Keratinocyte (primary cell): ENCODE data around the gene MYOCOS. TPM values are rescaled to one million over a fixed set of nuclear protein-coding genes. Genes with fewer than 3 reads are reported as not detected.

Source experiments
- DNase-seq: peaks from one replicate; pipeline ENCODE4 v3.0.0-alpha.2; 2011; ENCODE audit warnings: low read depth, missing footprints, low spot score
- FAIRE-seq: peaks from 2 replicates; lab custom pipeline; 2011; peaks lifted over from hg19 to GRCh38; lab: Jason Lieb, UNC
- H2AFZ ChIP-seq: 2 replicates; pipeline ENCODE4 v1.6.0; 2012; ENCODE audit warnings: low read length, control low read depth, inconsistent platforms; ENCODE audit not compliant: control insufficient read depth
- H3K27ac ChIP-seq: 2 replicates; pipeline ENCODE4 v1.5.1; 2011; ENCODE audit warnings: low read length; ENCODE audit not compliant: control insufficient read depth, insufficient read depth
- H3K27me3 ChIP-seq: 3 replicates; pipeline ENCODE4 v1.6.0; 2011; ENCODE audit warnings: low read length; ENCODE audit not compliant: control insufficient read depth, insufficient read depth; ENCODE audit errors: extremely low read depth
- H3K36me3 ChIP-seq, 2 experiments: 2 replicates in 1 of 2; 3 replicates in 1 of 2; pipeline ENCODE4 v1.5.1; 2011; ENCODE audit warnings: low read length in 2 of 2, mild to moderate bottlenecking in 1 of 2; ENCODE audit not compliant: control insufficient read depth in 2 of 2, insufficient read depth in 2 of 2; ENCODE audit errors: extremely low read depth in 1 of 2
- H3K4me1 ChIP-seq: 3 replicates; pipeline ENCODE4 v1.5.1; 2011; ENCODE audit warnings: low read length; ENCODE audit not compliant: control insufficient read depth, insufficient read depth; ENCODE audit errors: extremely low read depth
- H3K4me2 ChIP-seq: 3 replicates; pipeline ENCODE4 v1.6.0; 2011; ENCODE audit warnings: low read depth, low read length; ENCODE audit not compliant: control insufficient read depth, insufficient read depth; ENCODE audit errors: extremely low read depth
- H3K4me3 ChIP-seq, 3 experiments: fragments of 200-600 bp in 1 of 3; sonication (generic) in 1 of 3; 2 replicates in 2 of 3; 3 replicates in 1 of 3; pipeline ENCODE4 v1.5.1; 2011 to 2016; ENCODE audit warnings: low read length in 3 of 3, mild to moderate bottlenecking in 3 of 3, control low read depth in 2 of 3, inconsistent platforms in 1 of 3, low read depth in 1 of 3, mixed read lengths in 1 of 3, mixed run types in 1 of 3, moderate library complexity in 1 of 3; ENCODE audit not compliant: control insufficient read depth in 2 of 3, insufficient read depth in 2 of 3; ENCODE audit errors: extremely low read depth in 1 of 3
- H3K79me2 ChIP-seq: 2 replicates; pipeline ENCODE4 v1.6.0; 2012; ENCODE audit warnings: low read length; ENCODE audit not compliant: control insufficient read depth, insufficient read depth
- H3K9ac ChIP-seq: 3 replicates; pipeline ENCODE4 v1.6.0; 2011; ENCODE audit warnings: low read length; ENCODE audit not compliant: control insufficient read depth, insufficient read depth; ENCODE audit errors: extremely low read depth
- H3K9me1 ChIP-seq: 3 replicates; pipeline ENCODE4 v1.6.0; 2011; ENCODE audit warnings: low read length; ENCODE audit not compliant: control insufficient read depth, insufficient read depth; ENCODE audit errors: extremely low read depth
- H3K9me3 ChIP-seq: 2 replicates; pipeline ENCODE4 v1.5.1; 2012; ENCODE audit warnings: low read depth, low read length; ENCODE audit not compliant: control insufficient read depth
- H4K20me1 ChIP-seq: 3 replicates; pipeline ENCODE4 v1.6.0; 2011; ENCODE audit warnings: low read length; ENCODE audit not compliant: control insufficient read depth, insufficient read depth; ENCODE audit errors: extremely low read depth
- CTCF ChIP-seq, 3 experiments: IDR thresholded peaks in 1 of 3; conservative IDR thresholded peaks in 1 of 3; optimal IDR thresholded peaks in 1 of 3; 2 replicates in 2 of 3; 3 replicates in 1 of 3; pipeline versions ENCODE3 to v1.5.1; 2011; ENCODE audit warnings: low read length in 3 of 3, mild to moderate bottlenecking in 3 of 3, moderate library complexity in 2 of 3, control low read depth in 1 of 3, inconsistent platforms in 1 of 3; ENCODE audit not compliant: insufficient read depth in 2 of 3; ENCODE audit errors: extremely low read depth in 1 of 3
- EZH2 ChIP-seq: IDR thresholded peaks from one replicate; pipeline ENCODE4 v1.6.1; 2012; ENCODE audit warnings: inconsistent platforms, mild to moderate bottlenecking, low read length, moderate library complexity
- dilution Hi-C: fragments of 300-500 bp; cut with MboI; formaldehyde crosslinking; loops from one replicate; pipeline ENCODE4 v1.7.0; 2020; ENCODE audit warnings: low sequenced_read_pairs; ENCODE audit not compliant: extremely low pct_ligation_motif_present
- polyA plus RNA-seq, 5 experiments: library from polyadenylated mRNA; depleted of rRNA in 3 of 5; stranded (reverse) in 3 of 5; stranded (forward) in 1 of 5; unstranded in 1 of 5; fragments of >200 nt; gene quantifications; 1 replicate in 1 of 5; 2 replicates in 3 of 5; 3 replicates in 1 of 5; pipeline versions ENCODE4 v1.2.1 to v1.2.3, GENCODE V29; 2011 to 2012; ENCODE audit warnings: missing spikeins in 2 of 5, low read depth in 1 of 5, low replicate concordance in 1 of 5

Gene MYOCOS
- polyA plus RNA-seq, 1 donor (not counting 4 experiments of a cell fraction or from before 2014, with no cell fraction given) = 0.05 TPM

DNA sequence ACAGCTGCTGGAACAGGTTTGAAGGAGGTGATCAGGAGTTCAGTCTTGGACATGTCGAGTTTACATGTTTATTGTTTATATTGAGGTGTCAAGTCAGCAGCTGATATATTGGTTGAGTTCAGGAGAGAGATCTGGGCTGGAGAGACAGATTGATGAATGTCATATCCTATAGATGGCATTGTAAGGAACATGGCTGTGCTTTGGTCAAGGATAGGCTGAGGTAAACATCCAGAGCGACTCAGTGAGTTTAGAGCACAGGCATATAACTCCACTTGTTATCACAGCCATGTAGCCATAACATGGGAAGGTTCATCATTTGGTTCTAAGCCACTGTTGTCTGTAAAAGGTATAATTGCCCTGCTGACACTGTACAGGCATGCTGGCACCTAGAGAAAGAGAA, 5.5 kb upstream of the MYOCOS start:
- Histone ChIP-seq H2AFZ (no peak overlapping the region), H3K36me3 (no peaks in the 10 kb centered on the region), H3K27me3 (peaks cover 3% of the 10 kb centered on the region), H3K4me1 (no peaks in the 10 kb centered on the region), H3K79me2 (no peaks in the 10 kb centered on the region), H4K20me1 (no peaks in the 10 kb centered on the region), H3K9me1 (no peaks in the 10 kb centered on the region), H3K9me3 (no peaks in the 10 kb centered on the region), H3K27ac (no peak overlapping the region), H3K4me2 (no peak overlapping the region), H3K9ac (no peak overlapping the region), H3K4me3 (no peak overlapping the region)
- FAIRE-seq = no peak
- dilution Hi-C loops = no loop called here
- no peak for TF ChIP-seq EZH2
- TF ChIP-seq CTCF (optimal IDR thresholded peaks at IDR 0.05 in 1 of 3, IDR thresholded peaks at IDR 0.05 in 1 of 3, conservative IDR thresholded peaks at IDR 0.05 in 1 of 3; ENCODE audit: extremely low read depth in 1 of 3, insufficient read depth in 2 of 3, low read length in 3 of 3) = no peak
- DNase-seq = no peak

GRCh38 chr1:171623651-171624331, 1.7 kb downstream of the MYOCOS start:
- H3K36me3 ChIP-seq = no peaks in the 10 kb centered on the region
- no peak overlapping the region for H3K4me2 ChIP-seq
- no peak overlapping the region for H3K27ac ChIP-seq
- no peak overlapping the region for H3K9ac ChIP-seq
- dilution Hi-C loops = no loop called here
- no peak for DNase-seq
- no peak for FAIRE-seq
- H3K79me2 ChIP-seq = no peaks in the 10 kb centered on the region
- H3K4me3 ChIP-seq = no peak overlapping the region
- no peaks in the 10 kb centered on the region for H3K9me1 ChIP-seq
- no peak for TF ChIP-seq EZH2
- TF ChIP-seq CTCF (optimal IDR thresholded peaks at IDR 0.05 in 1 of 3, IDR thresholded peaks at IDR 0.05 in 1 of 3, conservative IDR thresholded peaks at IDR 0.05 in 1 of 3; ENCODE audit: extremely low read depth in 1 of 3, insufficient read depth in 2 of 3, low read length in 3 of 3) = no peak
- no peaks in the 10 kb centered on the region for H3K27me3 ChIP-seq
- H2AFZ ChIP-seq = no peak overlapping the region
- no peaks in the 10 kb centered on the region for H3K9me3 ChIP-seq
- no peaks in the 10 kb centered on the region for H4K20me1 ChIP-seq
- no peaks in the 10 kb centered on the region for H3K4me1 ChIP-seq
